Esophagus squamous epithelium (tissue), 4 donors: ENCODE results near the gene THAP4.

Experiments used
- POLR2A ChIP-seq, 4 donors: fragments of 450-650 bp; IDR thresholded peaks; one replicate each; pipeline ENCODE4 v1.6.1; 2017; ENCODE audit warnings: antibody characterized with exemption in 4 of 4, mild to moderate bottlenecking in 4 of 4, moderate library complexity in 3 of 4
- TF ChIP-seq, protein P1 (sequence below), 6 experiments: fragments of 450-650 bp in 4 of 6; fragments of 200-600 bp in 2 of 6; sonication (generic) in 2 of 6; IDR thresholded peaks; one replicate each; pipeline ENCODE4 v1.5.1; 2016 to 2019; ENCODE audit warnings: antibody characterized with exemption in 6 of 6, mild to moderate bottlenecking in 4 of 6, moderate library complexity in 4 of 6

DNA sequence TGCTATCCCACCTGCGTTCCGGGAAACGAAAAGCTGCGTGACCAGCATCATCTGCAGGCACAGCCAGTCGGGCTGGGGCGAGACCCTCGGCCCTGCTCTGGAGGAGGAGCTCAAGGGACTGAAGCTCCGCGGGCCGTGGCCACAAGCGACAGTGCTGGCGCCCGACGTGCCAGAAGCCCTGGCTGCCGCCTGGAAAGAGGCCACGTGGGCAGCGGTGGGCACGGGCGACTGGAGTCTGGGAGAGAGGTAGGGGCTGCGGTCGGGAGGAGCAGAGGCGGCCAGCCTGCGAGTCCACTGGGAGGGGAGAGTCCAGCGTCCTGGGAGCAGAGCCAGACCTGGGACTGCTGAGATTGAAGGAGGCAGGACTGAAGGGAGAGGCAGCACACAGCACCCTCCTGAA is 40.4 kb upstream of the THAP4 start:
- TF ChIP-seq, protein P1, sequence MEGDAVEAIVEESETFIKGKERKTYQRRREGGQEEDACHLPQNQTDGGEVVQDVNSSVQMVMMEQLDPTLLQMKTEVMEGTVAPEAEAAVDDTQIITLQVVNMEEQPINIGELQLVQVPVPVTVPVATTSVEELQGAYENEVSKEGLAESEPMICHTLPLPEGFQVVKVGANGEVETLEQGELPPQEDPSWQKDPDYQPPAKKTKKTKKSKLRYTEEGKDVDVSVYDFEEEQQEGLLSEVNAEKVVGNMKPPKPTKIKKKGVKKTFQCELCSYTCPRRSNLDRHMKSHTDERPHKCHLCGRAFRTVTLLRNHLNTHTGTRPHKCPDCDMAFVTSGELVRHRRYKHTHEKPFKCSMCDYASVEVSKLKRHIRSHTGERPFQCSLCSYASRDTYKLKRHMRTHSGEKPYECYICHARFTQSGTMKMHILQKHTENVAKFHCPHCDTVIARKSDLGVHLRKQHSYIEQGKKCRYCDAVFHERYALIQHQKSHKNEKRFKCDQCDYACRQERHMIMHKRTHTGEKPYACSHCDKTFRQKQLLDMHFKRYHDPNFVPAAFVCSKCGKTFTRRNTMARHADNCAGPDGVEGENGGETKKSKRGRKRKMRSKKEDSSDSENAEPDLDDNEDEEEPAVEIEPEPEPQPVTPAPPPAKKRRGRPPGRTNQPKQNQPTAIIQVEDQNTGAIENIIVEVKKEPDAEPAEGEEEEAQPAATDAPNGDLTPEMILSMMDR (IDR thresholded peaks at IDR 0.05): no peak
- TF ChIP-seq POLR2A (IDR thresholded peaks at IDR 0.05): no peak
